GM19397 (cell line): ENCODE data around the gene CST9L.

ENCODE experiments used
- ATAC-seq: cut with Tn5 transposase; IDR thresholded peaks from one replicate; pipeline ENCODE4 v1.9.1; 2021; ENCODE audit warnings: mild to moderate bottlenecking, moderate library complexity; ENCODE audit not compliant: unreplicated experiment

The CST9L gene

GRCh38 chr20:23547613-23548012 lies 20.7 kb downstream of the CST9L start:
- no peak for ATAC-seq

- ATAC-seq = no peak
These were observed 21.7 kb downstream of the CST9L start for GRCh38 chr20:23546435-23547144.

GRCh38 chr20:23544133-23544532 lies 24.2 kb downstream of the CST9L start:
- no peak for ATAC-seq

- no peak for ATAC-seq
These were observed 25.5 kb downstream of the CST9L start for GRCh38 chr20:23542801-23543200.

GRCh38 chr20:23541776-23542175 lies 26.5 kb downstream of the CST9L start:
- no peak for ATAC-seq

- no peak for ATAC-seq
These were observed 27.0 kb downstream of the CST9L start for GRCh38 chr20:23541330-23541729.

GRCh38 chr20:23540624-23541023 lies 27.7 kb downstream of the CST9L start:
- ATAC-seq = no peak

- no peak for ATAC-seq
These were observed 31.3 kb downstream of the CST9L start for GRCh38 chr20:23537030-23537429.

GRCh38 chr20:23536328-23536974 lies 31.8 kb downstream of the CST9L start:
- no peak for ATAC-seq

- no peak for ATAC-seq
These were observed 33.3 kb downstream of the CST9L start for GRCh38 chr20:23534801-23535593.

GRCh38 chr20:23533161-23533560 lies 35.1 kb downstream of the CST9L start:
- ATAC-seq = no peak

GRCh38 chr20:23532533-23532932 lies 35.8 kb downstream of the CST9L start:
- ATAC-seq = no peak

- no peak for ATAC-seq
These were observed 37.2 kb downstream of the CST9L start for GRCh38 chr20:23530937-23531567.

- no peak for ATAC-seq
These were observed 39.3 kb downstream of the CST9L start for GRCh38 chr20:23528867-23529431.

GRCh38 chr20:23526850-23527249 lies 41.4 kb downstream of the CST9L start:
- no peak for ATAC-seq

GRCh38 chr20:23524146-23524545 lies 44.1 kb downstream of the CST9L start:
- ATAC-seq = no peak

GRCh38 chr20:23520185-23520584 lies 48.1 kb downstream of the CST9L start:
- ATAC-seq = no peak

- no peak for ATAC-seq
These were observed 48.7 kb downstream of the CST9L start for GRCh38 chr20:23519556-23519955.

GRCh38 chr20:23517719-23518118 lies 50.6 kb downstream of the CST9L start:
- ATAC-seq = no peak

- ATAC-seq = no peak
These were observed 52.9 kb downstream of the CST9L start for GRCh38 chr20:23515250-23515939.
